ENCODE results near the gene PRR36. TPM values are rescaled to one million over a fixed set of nuclear protein-coding genes. Genes with fewer than 3 reads are reported as not detected.
"Not testable (repeated sequence)": the region's sequence is repeated elsewhere in the genome, so short reads cannot be mapped to it uniquely, and the experiment has no call there.

PRR36 gene
- under 1 TPM; 0.19 to 0.21 TPM for total RNA-seq

DNA sequence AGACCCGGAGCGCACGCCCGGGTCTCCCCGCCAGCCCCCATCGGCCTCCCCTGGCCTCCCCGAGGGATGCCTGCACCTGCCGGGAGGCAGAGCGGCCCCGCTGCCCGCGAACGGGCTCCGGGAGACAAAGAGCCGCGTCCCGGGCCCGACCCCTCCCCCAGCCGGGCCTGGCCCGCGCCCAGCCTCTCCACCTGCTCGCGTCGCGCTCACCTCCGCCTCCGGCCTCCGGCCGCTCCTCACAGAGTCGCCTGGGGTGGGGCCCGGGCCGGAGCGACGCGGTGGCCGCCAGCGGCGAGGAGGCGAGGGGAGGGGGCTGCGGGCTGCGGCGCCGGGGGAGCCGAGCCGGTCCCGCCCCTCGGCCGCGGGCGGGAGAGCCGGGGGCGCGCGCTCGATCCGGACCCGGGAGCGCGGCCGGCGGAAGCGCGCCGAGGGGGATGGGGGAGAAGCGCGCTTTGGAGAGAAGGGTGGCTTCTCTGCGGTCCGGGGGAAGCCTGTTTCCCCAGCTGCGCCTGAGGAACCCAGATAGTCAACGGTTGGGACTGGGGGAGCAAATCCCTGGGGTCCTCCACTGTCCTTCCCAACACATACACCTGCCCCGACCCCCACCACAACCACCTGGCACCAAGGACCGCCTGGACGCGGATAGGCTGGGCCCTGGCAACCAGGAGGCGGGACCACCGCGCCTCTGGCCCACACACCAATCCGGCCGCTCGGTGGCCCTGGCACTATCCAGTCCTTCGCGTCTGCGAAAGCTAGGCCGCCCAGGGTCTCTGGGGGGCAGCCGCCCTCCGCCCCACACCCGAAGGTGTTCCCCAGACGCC is at the start of gene PRR36:
TSS of gene PRR36 (minus strand) at position 315 of the 821 bp plus-strand sequence. CDS start 701 bp downstream, outside the sequence.
- ATAC-seq (replicated peaks) = no peak
- Mint-ChIP-seq H3K27me3 (peaks cover 14% of the 10 kb centered on the region), H3K9me3 (no peaks in the 10 kb centered on the region), H3K36me3 (ENCODE audit: low read depth) (no peaks in the 10 kb centered on the region), H3K27ac (no peak within 1 kb of the TSS), H3K4me3 (peak within 1 kb of the TSS; percentile 53), H3K4me1 (peaks cover 10% of the 10 kb centered on the region)

- ATAC-seq (replicated peaks) = no peak
- Mint-ChIP-seq H3K9me3 (no peaks in the 10 kb centered on the region), H3K27ac (no peak overlapping the region), H3K36me3 (ENCODE audit: low read depth) (peaks cover 5% of the 10 kb centered on the region), H3K4me3 (peak overlapping the region; percentile 44), H3K4me1 (peaks cover 16% of the 10 kb centered on the region), H3K27me3 (no peaks in the 10 kb centered on the region)
Measured at GRCh38 chr19:7923295-7924191, 49.4 kb upstream of the PRR36 start.

GRCh38 chr19:7922836-7923195 is 48.6 kb upstream of the PRR36 start:
- Mint-ChIP-seq H3K27me3 (no peaks in the 10 kb centered on the region), H3K4me3 (no peak overlapping the region), H3K9me3 (no peaks in the 10 kb centered on the region), H3K36me3 (ENCODE audit: low read depth) (no peaks in the 10 kb centered on the region), H3K4me1 (peaks cover 12% of the 10 kb centered on the region), H3K27ac (no peak overlapping the region)
- ATAC-seq (replicated peaks) = no peak

- ATAC-seq (replicated peaks) = no peak
- no peaks in the 10 kb centered on the region for H3K36me3 Mint-ChIP-seq (ENCODE audit: low read depth)
- peaks cover 12% of the 10 kb centered on the region for H3K4me1 Mint-ChIP-seq
- no peak overlapping the region for H3K27ac Mint-ChIP-seq
- H3K9me3 Mint-ChIP-seq = no peaks in the 10 kb centered on the region
- no peaks in the 10 kb centered on the region for H3K27me3 Mint-ChIP-seq
- H3K4me3 Mint-ChIP-seq = peak overlapping the region; percentile 84
Measured at GRCh38 chr19:7921967-7922835, 48.0 kb upstream of the PRR36 start.

DNA sequence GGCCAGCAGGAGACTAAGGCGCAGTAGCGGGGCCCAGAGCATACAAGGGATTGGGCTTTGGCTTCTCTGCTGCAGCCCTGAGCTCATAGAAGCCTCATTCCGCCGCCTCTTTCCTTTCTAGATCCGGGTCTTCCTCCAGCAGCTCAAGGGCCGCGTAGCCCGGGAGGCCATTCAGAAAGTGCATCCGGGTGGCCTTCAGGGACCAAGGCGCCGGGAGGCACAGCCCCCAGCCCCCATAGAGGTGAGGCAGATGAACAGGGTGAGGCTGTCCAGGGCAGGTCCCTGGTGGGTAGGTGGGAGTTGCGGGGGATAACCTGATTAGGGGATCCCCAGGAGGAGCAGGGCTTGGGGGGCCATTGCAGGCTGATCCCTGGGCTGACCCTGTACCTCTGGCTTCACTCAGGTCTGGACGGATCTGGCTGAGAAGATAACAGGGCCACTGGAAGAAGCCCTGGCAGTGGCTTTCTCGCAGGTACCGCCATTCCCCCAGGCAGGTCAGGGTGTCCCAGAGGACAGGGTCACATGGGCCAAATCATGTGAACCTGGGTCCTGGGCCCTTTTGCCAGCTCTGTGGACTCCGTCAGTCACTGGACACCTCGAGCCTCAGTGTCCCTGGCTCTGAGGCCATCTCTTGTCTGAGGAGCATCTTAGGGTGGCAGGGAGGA is 47.2 kb upstream of the PRR36 start:
- Mint-ChIP-seq H3K27ac (peak overlapping the region; percentile 89), H3K36me3 (ENCODE audit: low read depth) (no peaks in the 10 kb centered on the region), H3K27me3 (no peaks in the 10 kb centered on the region), H3K9me3 (no peaks in the 10 kb centered on the region), H3K4me3 (peak overlapping the region; percentile 84), H3K4me1 (peaks cover 12% of the 10 kb centered on the region)
- no peak for ATAC-seq (replicated peaks)

GRCh38 chr19:7920519-7921301 is 46.5 kb upstream of the PRR36 start:
- peak overlapping the region; percentile 84 for H3K4me3 Mint-ChIP-seq
- H3K36me3 Mint-ChIP-seq (ENCODE audit: low read depth) = no peaks in the 10 kb centered on the region
- peaks cover 12% of the 10 kb centered on the region for H3K4me1 Mint-ChIP-seq
- peak overlapping the region; percentile 89 for H3K27ac Mint-ChIP-seq
- no peaks in the 10 kb centered on the region for H3K9me3 Mint-ChIP-seq
- peak; percentile 61 for ATAC-seq (replicated peaks)
- H3K27me3 Mint-ChIP-seq = no peaks in the 10 kb centered on the region

GRCh38 chr19:7919610-7920518 is 45.7 kb upstream of the PRR36 start, which contains the start of gene SNAPC2:
SNAPC2 (plus strand) TSS chr19:7920338; CDS start chr19:7920367, 29 bp downstream.
- Mint-ChIP-seq H3K36me3 (ENCODE audit: low read depth) (no peaks in the 10 kb centered on the region), H3K27ac (peak within 1 kb of the TSS; percentile 89), H3K9me3 (no peaks in the 10 kb centered on the region), H3K27me3 (peaks cover 3% of the 10 kb centered on the region), H3K4me3 (peak within 1 kb of the TSS; percentile 84), H3K4me1 (peaks cover 12% of the 10 kb centered on the region)
- ATAC-seq (replicated peaks) = peak; percentile 74

GRCh38 chr19:7918615-7919421 is 44.6 kb upstream of the PRR36 start:
- Mint-ChIP-seq H3K9me3 (no peaks in the 10 kb centered on the region), H3K4me1 (peaks cover 12% of the 10 kb centered on the region), H3K27ac (no peak overlapping the region), H3K27me3 (peaks cover 3% of the 10 kb centered on the region), H3K36me3 (ENCODE audit: low read depth) (no peaks in the 10 kb centered on the region), H3K4me3 (peak overlapping the region; percentile 84)
- ATAC-seq (replicated peaks) = no peak

- peak overlapping the region; percentile 73 for H3K4me3 Mint-ChIP-seq
- not testable (repeated sequence) for ATAC-seq (replicated peaks); H3K9me3 Mint-ChIP-seq; H3K27ac Mint-ChIP-seq; H3K36me3 Mint-ChIP-seq (ENCODE audit: low read depth); H3K27me3 Mint-ChIP-seq
- H3K4me1 Mint-ChIP-seq = peaks cover 12% of the 10 kb centered on the region
Measured at GRCh38 chr19:7918062-7918614, 43.9 kb upstream of the PRR36 start.

- peaks cover 8% of the 10 kb centered on the region for H3K36me3 Mint-ChIP-seq (ENCODE audit: low read depth)
- H3K27ac Mint-ChIP-seq = no peak overlapping the region
Measured at GRCh38 chr19:7917267-7918061, 43.3 kb upstream of the PRR36 start.

DNA sequence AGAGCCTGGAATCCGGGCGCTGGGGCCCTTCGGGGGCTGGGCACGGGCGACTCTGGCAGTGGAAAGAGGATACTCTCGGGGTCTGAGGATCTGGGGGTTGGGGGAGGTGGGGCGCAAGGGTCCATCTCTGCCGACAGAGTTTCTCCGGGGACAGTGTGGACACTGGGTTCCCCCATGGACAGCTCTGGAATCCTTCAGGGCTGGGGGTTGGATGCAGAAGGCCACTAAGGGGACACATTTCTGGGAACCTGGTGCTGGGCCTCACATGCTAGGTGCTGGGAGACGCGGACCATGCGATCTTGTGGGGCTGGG is 42.7 kb upstream of the PRR36 start:
- Mint-ChIP-seq H3K9me3 (no peaks in the 10 kb centered on the region), H3K27me3 (peaks cover 3% of the 10 kb centered on the region), H3K27ac (no peak overlapping the region), H3K36me3 (ENCODE audit: low read depth) (peaks cover 12% of the 10 kb centered on the region), H3K4me3 (peak overlapping the region; percentile 73), H3K4me1 (peaks cover 12% of the 10 kb centered on the region)
- ATAC-seq (replicated peaks) = no peak

More at GRCh38 chr19:7917267-7918061, 43.3 kb upstream of the PRR36 start:
- Mint-ChIP-seq H3K27me3 (peaks cover 3% of the 10 kb centered on the region), H3K4me1 (peaks cover 12% of the 10 kb centered on the region), H3K9me3 (no peaks in the 10 kb centered on the region), H3K4me3 (peak overlapping the region; percentile 73)
- peak; percentile 26 for ATAC-seq (replicated peaks)
